ENCODE results near the gene QRSL1.
"Not testable (repeated sequence)": the region's sequence is repeated elsewhere in the genome, so short reads cannot be mapped to it uniquely, and the experiment has no call there.

QRSL1 gene

GRCh38 chr6:106629103-106629858 is at the start of gene QRSL1, which contains the start of gene RTN4IP1:
Gene QRSL1 (plus strand): TSS chr6:106629578. CDS start chr6:106629682, 104 bp downstream.
Gene RTN4IP1 (minus strand): TSS chr6:106629498. CDS start chr6:106629021, 477 bp downstream.
- DNase-seq: peak; percentile 84

- DNase-seq: no peak
Observed at GRCh38 chr6:106581468-106581867, 47.9 kb upstream of the QRSL1 start.

- no peak for DNase-seq
Observed at GRCh38 chr6:106586815-106587415, 42.5 kb upstream of the QRSL1 start.

GRCh38 chr6:106588937-106589336 is 40.4 kb upstream of the QRSL1 start:
- not testable (repeated sequence) for DNase-seq

- DNase-seq: no peak
Observed at GRCh38 chr6:106591111-106591825, 38.1 kb upstream of the QRSL1 start.

GRCh38 chr6:106599440-106599839 is 29.9 kb upstream of the QRSL1 start:
- DNase-seq: no peak

- no peak for DNase-seq
Observed at GRCh38 chr6:106600329-106600728, 29.0 kb upstream of the QRSL1 start.

- no peak for DNase-seq
Observed at GRCh38 chr6:106608080-106608668, 21.2 kb upstream of the QRSL1 start.

GRCh38 chr6:106609699-106610098 is 19.7 kb upstream of the QRSL1 start:
- DNase-seq: peak; percentile 31

GRCh38 chr6:106611030-106611429 is 18.3 kb upstream of the QRSL1 start:
- DNase-seq: no peak

GRCh38 chr6:106612671-106613416 is 16.5 kb upstream of the QRSL1 start:
- DNase-seq: no peak

GRCh38 chr6:106613590-106613989 is 15.8 kb upstream of the QRSL1 start:
- DNase-seq: no peak

- no peak for DNase-seq
Observed at GRCh38 chr6:106614166-106614565, 15.2 kb upstream of the QRSL1 start.

GRCh38 chr6:106614592-106615257 is 14.7 kb upstream of the QRSL1 start:
- no peak for DNase-seq

GRCh38 chr6:106617302-106617701 is 12.1 kb upstream of the QRSL1 start:
- no peak for DNase-seq

- DNase-seq: no peak
Observed at GRCh38 chr6:106617857-106618256, 11.5 kb upstream of the QRSL1 start.

GRCh38 chr6:106618324-106618723 is 11.1 kb upstream of the QRSL1 start:
- DNase-seq: no peak

GRCh38 chr6:106619223-106619622 is 10.2 kb upstream of the QRSL1 start:
- no peak for DNase-seq

- DNase-seq: no peak
Observed at GRCh38 chr6:106620931-106621672, 8.3 kb upstream of the QRSL1 start.

- no peak for DNase-seq
Observed at GRCh38 chr6:106622412-106622811, 7.0 kb upstream of the QRSL1 start.

GRCh38 chr6:106623039-106623438 is 6.3 kb upstream of the QRSL1 start:
- no peak for DNase-seq
